H1 (cell line): ENCODE results near the gene ZNF423. TPM values are rescaled to one million over a fixed set of nuclear protein-coding genes. Genes with fewer than 3 reads are reported as not detected.

Experiments
- CTCF ChIA-PET: fragments of 300-600 bp; sonication (Branson Sonifier 250); formaldehyde crosslinking; loops from one replicate; lab custom pipeline; 2021; ENCODE audit not compliant: partially characterized antibody; lab: Charles Lee
- POLR2A ChIA-PET: fragments of 300-600 bp; sonication (Branson Sonifier 250); formaldehyde crosslinking; loops from one replicate; lab custom pipeline; 2021; ENCODE audit warnings: inconsistent platforms; ENCODE audit not compliant: partially characterized antibody; lab: Charles Lee
- DNase-seq, 2 experiments: peaks; one replicate each; pipeline versions ENCODE4 v3.0.0 to v3.0.0-alpha.2; 2010 to 2022; ENCODE audit warnings: low spot score in 2 of 2, low read depth in 1 of 2, mixed read lengths in 1 of 2
- FAIRE-seq: peaks from 2 replicates; lab custom pipeline; 2011; peaks lifted over from hg19 to GRCh38; lab: Jason Lieb, UNC
- H2AFZ ChIP-seq: 2 replicates; pipeline ENCODE4 v1.8.1; 2012; ENCODE audit warnings: low read length, inconsistent platforms
- H2AK5ac ChIP-seq: 2 replicates; pipeline ENCODE4 v1.6.1; 2013; ENCODE audit warnings: low read depth, low read length
- H2BK120ac ChIP-seq: replicated peaks from 2 replicates; pipeline ENCODE3; 2013; ENCODE audit warnings: low read depth, low read length, inconsistent platforms
- H2BK12ac ChIP-seq: 2 replicates; pipeline ENCODE4 v1.6.1; 2013; ENCODE audit warnings: low read depth, low read length
- H2BK15ac ChIP-seq: 2 replicates; pipeline ENCODE4 v1.6.1; 2013; ENCODE audit warnings: low read length
- H2BK20ac ChIP-seq: 2 replicates; pipeline ENCODE4 v1.6.1; 2013; ENCODE audit warnings: low read length
- H2BK5ac ChIP-seq: 2 replicates; pipeline ENCODE4 v1.6.1; 2013; ENCODE audit warnings: low read depth, low read length
- H3K14ac ChIP-seq: 2 replicates; pipeline ENCODE4 v1.6.1; 2013; ENCODE audit warnings: inconsistent platforms; ENCODE audit not compliant: insufficient read length
- H3K18ac ChIP-seq: 2 replicates; pipeline ENCODE4 v1.6.1; 2013; ENCODE audit warnings: low read length; ENCODE audit errors: extremely low read depth
- H3K23ac ChIP-seq: 2 replicates; pipeline ENCODE4 v1.6.1; 2013; ENCODE audit warnings: inconsistent platforms; ENCODE audit not compliant: insufficient read length
- H3K23me2 ChIP-seq: 2 replicates; pipeline ENCODE4 v1.6.1; 2013; ENCODE audit warnings: low read depth, low read length
- H3K27ac ChIP-seq: 2 replicates; pipeline ENCODE4 v1.6.1; 2011; ENCODE audit warnings: low read depth, low read length, inconsistent platforms
- H3K27me3 ChIP-seq, 4 experiments: replicated peaks in 1 of 4; 1 replicate in 1 of 4; 2 replicates in 3 of 4; pipeline versions ENCODE4 v1.6.1 to v1.8.1; 2011 to 2013; ENCODE audit warnings: low read length in 3 of 4, mild to moderate bottlenecking in 3 of 4, inconsistent platforms in 2 of 4, mixed read lengths in 2 of 4, moderate library complexity in 1 of 4; ENCODE audit not compliant: control insufficient read depth in 3 of 4, insufficient read depth in 3 of 4; ENCODE audit errors: extremely low read depth in 1 of 4
- H3K36me3 ChIP-seq, 4 experiments: 2 replicates each; pipeline versions ENCODE4 v1.6.1 to v1.8.1; 2011 to 2013; ENCODE audit warnings: mild to moderate bottlenecking in 4 of 4, low read length in 3 of 4, moderate library complexity in 2 of 4, control low read depth in 1 of 4, inconsistent platforms in 1 of 4; ENCODE audit not compliant: insufficient read depth in 4 of 4, control insufficient read depth in 2 of 4
- H3K4ac ChIP-seq: replicated peaks from 2 replicates; pipeline ENCODE3; 2013; ENCODE audit warnings: low read length, low read depth, mixed read lengths, inconsistent platforms; ENCODE audit not compliant: insufficient read length
- H3K4me1 ChIP-seq, 4 experiments: replicated peaks in 1 of 4; 1 replicate in 1 of 4; 2 replicates in 3 of 4; pipeline versions ENCODE4 v1.6.1 to v1.8.1; 2011 to 2013; ENCODE audit warnings: low read length in 3 of 4, inconsistent platforms in 2 of 4, mixed read lengths in 1 of 4; ENCODE audit not compliant: insufficient read depth in 4 of 4, control insufficient read depth in 3 of 4
- H3K4me2 ChIP-seq, 2 experiments: 2 replicates each; pipeline versions ENCODE4 v1.6.1 to v1.8.1; 2011 to 2013; ENCODE audit warnings: low read depth in 2 of 2, low read length in 2 of 2, control low read depth in 1 of 2, inconsistent platforms in 1 of 2, mild to moderate bottlenecking in 1 of 2; ENCODE audit not compliant: insufficient read depth in 1 of 2
- H3K4me3 ChIP-seq, 4 experiments: fragments of 200-600, 300-600 bp in 1 of 4; sonication (generic), shearing (Covaris generic), sonication (Bioruptor Twin) in 1 of 4; 2 replicates each; pipeline versions ENCODE4 v1.5.1 to v1.8.1; 2011 to 2016; ENCODE audit warnings: low read length in 4 of 4, low read depth in 3 of 4, control low read depth in 2 of 4, inconsistent platforms in 2 of 4, mild to moderate bottlenecking in 2 of 4, mixed read lengths in 1 of 4, moderate library complexity in 1 of 4; ENCODE audit not compliant: insufficient read depth in 2 of 4; ENCODE audit errors: extremely low read depth in 1 of 4
- H3K56ac ChIP-seq: replicated peaks from 2 replicates; pipeline ENCODE3; 2013; ENCODE audit warnings: low read depth, mild to moderate bottlenecking, mixed read lengths, low read length, inconsistent platforms; ENCODE audit not compliant: insufficient read length
- H3K79me1 ChIP-seq: 2 replicates; pipeline ENCODE4 v1.6.1; 2013; ENCODE audit warnings: low read depth, low read length, control low read depth
- H3K79me2 ChIP-seq, 2 experiments: 2 replicates each; pipeline versions ENCODE4 v1.6.1 to v1.8.1; 2012 to 2013; ENCODE audit warnings: low read length in 2 of 2, mild to moderate bottlenecking in 2 of 2, inconsistent platforms in 1 of 2; ENCODE audit not compliant: insufficient read depth in 2 of 2, control insufficient read depth in 1 of 2
- H3K9ac ChIP-seq, 4 experiments: replicated peaks in 1 of 4; 1 replicate in 1 of 4; 2 replicates in 3 of 4; pipeline versions ENCODE4 v1.6.1 to v1.8.1; 2011 to 2013; ENCODE audit warnings: low read depth in 3 of 4, low read length in 3 of 4, control low read depth in 2 of 4, mild to moderate bottlenecking in 2 of 4, moderate library complexity in 2 of 4, inconsistent platforms in 1 of 4; ENCODE audit errors: extremely low read depth in 1 of 4
- H3K9me3 ChIP-seq, 2 experiments: 2 replicates each; pipeline versions ENCODE4 v1.6.1 to v1.8.1; 2012 to 2013; ENCODE audit warnings: mild to moderate bottlenecking in 2 of 2, moderate library complexity in 2 of 2, control low read depth in 1 of 2, inconsistent platforms in 1 of 2, low read depth in 1 of 2, low read length in 1 of 2, mixed read lengths in 1 of 2; ENCODE audit not compliant: insufficient read depth in 2 of 2
- H4K20me1 ChIP-seq, 2 experiments: replicated peaks in 1 of 2; 2 replicates each; pipeline versions ENCODE3 to v1.8.1; 2011 to 2013; ENCODE audit warnings: inconsistent platforms in 2 of 2, low read length in 2 of 2, mild to moderate bottlenecking in 1 of 2; ENCODE audit not compliant: insufficient read depth in 2 of 2, control insufficient read depth in 1 of 2
- H4K5ac ChIP-seq: 2 replicates; pipeline ENCODE4 v1.6.1; 2013; ENCODE audit warnings: low read length, low read depth, mixed read lengths, inconsistent platforms; ENCODE audit not compliant: insufficient read length
- H4K8ac ChIP-seq: 2 replicates; pipeline ENCODE4 v1.8.0; 2013; ENCODE audit warnings: mild to moderate bottlenecking, moderate library complexity, low read length, inconsistent platforms; ENCODE audit not compliant: insufficient read depth; ENCODE audit errors: extremely low read depth
- H4K91ac ChIP-seq: replicated peaks from 2 replicates; pipeline ENCODE3; 2013; ENCODE audit warnings: low read length, mixed read lengths, inconsistent platforms; ENCODE audit not compliant: insufficient read length
- ASH2L ChIP-seq: fragments of 200-600, 300-600 bp; sonication (generic); IDR thresholded peaks from one replicate; pipeline ENCODE4 v1.7.1; 2017; ENCODE audit warnings: low read length
- BACH1 ChIP-seq: IDR thresholded peaks from 2 replicates; pipeline ENCODE4 v1.6.1; 2012; ENCODE audit warnings: low read length, improper control_type of control experiment
- CTBP2 ChIP-seq: IDR thresholded peaks from 2 replicates; pipeline ENCODE4 v1.7.0; 2011; ENCODE audit warnings: borderline replicate concordance, mild to moderate bottlenecking, moderate library complexity, mixed read lengths, low read length; ENCODE audit not compliant: insufficient read depth, insufficient read length
- GABPA ChIP-seq: IDR thresholded peaks from 2 replicates; pipeline ENCODE4 v1.6.1; 2011; ENCODE audit warnings: mild to moderate bottlenecking, low read length, moderate library complexity, borderline replicate concordance; ENCODE audit not compliant: insufficient read depth
- KDM5A ChIP-seq: fragments of 200-600 bp; IDR thresholded peaks from 2 replicates; pipeline ENCODE4 v1.7.1; 2012; ENCODE audit warnings: mild to moderate bottlenecking, low read length, inconsistent platforms, mixed read lengths
- RAD21 ChIP-seq, 2 experiments: IDR thresholded peaks in 1 of 2; conservative IDR thresholded peaks in 1 of 2; 2 replicates each; pipeline ENCODE4 v1.6.1; 2011; ENCODE audit warnings: low read depth in 2 of 2, low read length in 2 of 2, improper control_type of control experiment in 1 of 2, inconsistent platforms in 1 of 2, mild to moderate bottlenecking in 1 of 2, moderate library complexity in 1 of 2
- RXRA ChIP-seq: IDR thresholded peaks from 2 replicates; pipeline ENCODE4 v1.6.1; 2011; ENCODE audit warnings: low read depth, mild to moderate bottlenecking, low read length, moderate library complexity; ENCODE audit not compliant: insufficient read depth
- TAF1 ChIP-seq: IDR thresholded peaks from 2 replicates; pipeline ENCODE4 v1.6.1; 2011; ENCODE audit warnings: mild to moderate bottlenecking, low read depth, low read length
- whole genome bisulfite sequencing, 2 experiments: shearing (Covaris generic) in 1 of 2; methylation state at CpG; one replicate each; pipeline versions ENCODE4 v1.1.6 to v1.1.7; 2013 to 2015; ENCODE audit warnings: low lambda C conversion rate in 2 of 2, mixed read lengths in 2 of 2, inconsistent platforms in 1 of 2, low coverage in 1 of 2, missing lambda C conversion rate in 1 of 2; ENCODE audit not compliant: insufficient replicate concordance in 2 of 2, insufficient coverage in 1 of 2, insufficient read length in 1 of 2; ENCODE audit errors: extremely low coverage in 1 of 2, missing lambda C conversion rate in 1 of 2; 5-methylcytosine and 5-hydroxymethylcytosine counted together
- polyA plus RNA-seq, 7 experiments: library from polyadenylated mRNA; depleted of rRNA in 3 of 7; stranded (reverse) in 5 of 7; unstranded in 2 of 7; fragments of >200 nt in 5 of 7; fragments of 200-250 nt in 2 of 7; gene quantifications; 1 replicate in 5 of 7; 2 replicates in 1 of 7; 4 replicates in 1 of 7; pipeline versions ENCODE4 v1.2.1 to v1.2.3, GENCODE V29; 2011 to 2013; ENCODE audit warnings: missing spikeins in 2 of 7, mixed read lengths in 2 of 7
- total RNA-seq: library from RNA; stranded (reverse); fragmentation: NEBNext Ultra II Directional; extraction: Animal tissue kit (Norgen Biotek cat#: 25700); gene quantifications from 2 replicates; pipeline ENCODE4 v1.2.1, GENCODE V29; 2021

ZNF423 gene
- total and polyA plus RNA-seq, 2 of the 8 experiments (the other 6 are each of a cell fraction or from before 2014, with no cell fraction given): 38.2 to 52.3 TPM

DNA sequence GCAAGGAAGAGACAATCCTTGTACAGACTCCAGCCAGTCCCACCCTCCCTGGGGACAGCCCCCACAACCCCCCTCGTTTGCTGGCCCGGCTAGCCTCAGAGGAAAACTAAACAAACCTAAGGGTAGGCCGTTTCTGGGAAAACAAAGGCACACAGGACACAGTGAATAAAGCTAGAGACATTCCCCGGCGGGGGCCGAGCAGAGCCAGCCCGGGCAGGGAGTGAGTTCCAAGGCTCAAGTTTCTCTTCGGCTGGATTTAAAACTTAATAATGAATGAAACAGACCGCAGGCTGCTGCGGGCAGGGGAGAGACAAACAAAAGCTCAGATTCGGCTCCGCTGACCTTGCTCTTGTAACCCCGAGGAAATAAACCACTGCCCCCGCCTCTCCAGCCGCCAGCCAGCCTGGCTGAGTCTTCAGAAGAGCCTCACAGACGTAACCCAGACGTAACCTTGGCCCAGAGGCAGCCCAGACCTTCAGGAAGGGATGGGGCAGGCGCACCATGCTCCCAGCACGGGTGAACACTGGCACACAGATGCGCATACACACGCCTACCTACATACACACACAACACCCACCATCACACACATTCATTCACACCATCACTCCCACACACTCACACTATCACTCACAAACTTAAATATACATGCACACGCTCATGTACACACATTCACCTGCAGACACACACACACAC is 216.0 kb downstream of the ZNF423 start:
- H4K20me1 ChIP-seq: peaks cover 0 to 19% of the 10 kb centered on the region in 2 experiments
- CTCF ChIA-PET: interaction anchor here (0.6 to 2.7 kb wide), 10 partner anchors 15 to 714 kb away, joined by 3 to 10 read pairs (median 3); no protein-coding TSS in a partner anchor
- no peaks in the 10 kb centered on the region; the same call in 1 of the 2 replicates for H3K79me1 ChIP-seq
- H4K5ac ChIP-seq: peak overlapping the region; percentile 18
- no peak overlapping the region; a peak in 1 of 8 replicates for H3K4me3 ChIP-seq
- no peak overlapping the region for H2AFZ ChIP-seq
- H3K79me2 ChIP-seq: peaks cover 0 to 5% of the 10 kb centered on the region in 2 experiments; a peak in 1 of 4 replicates
- no peak overlapping the region for H3K56ac ChIP-seq
- POLR2A ChIA-PET: interaction anchor here (1.5 to 1.6 kb wide), 2 partner anchors 9 to 26 kb away, joined by 4 to 5 read pairs; no protein-coding TSS in a partner anchor
- H3K36me3 ChIP-seq: peaks cover 14 to 30% (median 24%) of the 10 kb centered on the region in 4 experiments
- no peak overlapping the region for H3K23ac ChIP-seq
- peak overlapping the region; percentile 44 for H3K18ac ChIP-seq
- peak overlapping the region; percentile 66; the same call in 1 of the 2 replicates for H3K27ac ChIP-seq
- H2BK20ac ChIP-seq: 0 out of 2 replicates have a peak overlapping the region, but pooled peaks have one; percentile 6
- peak overlapping the region; percentile 83 for H4K91ac ChIP-seq
- H2BK120ac ChIP-seq: peak overlapping the region; percentile 44
- no peaks in the 10 kb centered on the region for H3K9me3 ChIP-seq
- H3K23me2 ChIP-seq: 0 out of 2 replicates have a peak, but pooled peaks cover 2% of the 10 kb centered on the region
- H3K9ac ChIP-seq: no peak overlapping the region; a peak in 1 of 7 replicates
- peak overlapping the region; percentile 50 to 51 for H3K4me2 ChIP-seq
- H2BK15ac ChIP-seq: peak overlapping the region; percentile 66
- H2BK12ac ChIP-seq: peak overlapping the region; percentile 96; the same call in 1 of the 2 replicates
- FAIRE-seq: no peak
- DNase-seq: peak; percentile 13 to 66
- TF ChIP-seq TAF1: no peak
- peak; percentile 52 for TF ChIP-seq ASH2L
- no peak for TF ChIP-seq BACH1
- 0 out of 2 replicates have a peak, but pooled peaks have one; percentile 8 for TF ChIP-seq GABPA
- TF ChIP-seq CTBP2: no peak
- TF ChIP-seq KDM5A: no peak
- 0 out of 2 replicates have a peak, but pooled peaks have one; percentile 2 for TF ChIP-seq RXRA
- 0 out of 4 replicates have a peak, but pooled peaks of 1 of the 2 experiments have one; percentile 7 for TF ChIP-seq RAD21 (IDR thresholded peaks at IDR 0.05 in 1 of 2, conservative IDR thresholded peaks at IDR 0.05 in 1 of 2; ENCODE audit: low read depth in 2 of 2, low read length in 2 of 2)
- TF ChIP-seq, all 59 proteins: peak for 4
- H3K27me3 ChIP-seq: no peaks in the 10 kb centered on the region
- 38 to 100% methylated on average over 1 to 22 of the region's 22 CpGs for WGBS, 2 experiments
- H3K4me1 ChIP-seq: peaks cover 8 to 38% (median 27%) of the 10 kb centered on the region in 4 experiments
- peak overlapping the region; percentile 87; the same call in 1 of the 2 replicates for H4K8ac ChIP-seq
- H2BK5ac ChIP-seq: peak overlapping the region; percentile 95; the same call in 1 of the 2 replicates
- peak overlapping the region; percentile 96 for H2AK5ac ChIP-seq
- peak overlapping the region; percentile 95 for H3K4ac ChIP-seq
- no peak overlapping the region for H3K14ac ChIP-seq
